Measurements from ENCODE around the gene SUSD4. TPM values are rescaled to one million over a fixed set of nuclear protein-coding genes. Genes with fewer than 3 reads are reported as not detected.

The SUSD4 gene, protein sequence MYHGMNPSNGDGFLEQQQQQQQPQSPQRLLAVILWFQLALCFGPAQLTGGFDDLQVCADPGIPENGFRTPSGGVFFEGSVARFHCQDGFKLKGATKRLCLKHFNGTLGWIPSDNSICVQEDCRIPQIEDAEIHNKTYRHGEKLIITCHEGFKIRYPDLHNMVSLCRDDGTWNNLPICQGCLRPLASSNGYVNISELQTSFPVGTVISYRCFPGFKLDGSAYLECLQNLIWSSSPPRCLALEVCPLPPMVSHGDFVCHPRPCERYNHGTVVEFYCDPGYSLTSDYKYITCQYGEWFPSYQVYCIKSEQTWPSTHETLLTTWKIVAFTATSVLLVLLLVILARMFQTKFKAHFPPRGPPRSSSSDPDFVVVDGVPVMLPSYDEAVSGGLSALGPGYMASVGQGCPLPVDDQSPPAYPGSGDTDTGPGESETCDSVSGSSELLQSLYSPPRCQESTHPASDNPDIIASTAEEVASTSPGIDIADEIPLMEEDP
- total RNA-seq (not detected in 2 replicates), polyA plus RNA-seq (not detected in 2 replicates), polyA minus RNA-seq (not detected in 2 replicates), Bru-seq, nascent RNA (percentile 1 among the genes with signal in this experiment), BruChase-seq, experiment 1, labeled RNA remaining after a 6-hour chase (percentile 3 among the genes with signal in this experiment), BruChase-seq, experiment 2, labeled RNA remaining after a 2-hour chase (percentile 1 among the genes with signal in this experiment)
- 0.06 TPM in 1 of 2 replicates, not detected in the other for polyA plus RNA-seq (2011; cell fraction: cytosol; rRNA removed)
- polyA plus RNA-seq (2011; cell fraction: nucleus; rRNA removed), result 0.28 TPM in 1 of 2 replicates, not detected in the other
- polyA plus RNA-seq (2012), result not detected in 2 replicates
- polyA minus RNA-seq (2011; cell fraction: cytosol; rRNA and poly(A)+ RNA removed), result not detected
- not detected in 2 replicates for polyA minus RNA-seq (2011; cell fraction: nucleus; rRNA and poly(A)+ RNA removed)
- long read RNA-seq, result 0 reads

GRCh38 chr1:223363856-223364684 lies at the start of gene SUSD4:
Gene SUSD4, minus strand, starts transcription at chr1:223364176. Its CDS starts 751 bp downstream, at chr1:223363425.
- Histone ChIP-seq H3K36me3 (ENCODE audit: control insufficient read depth in 2 of 2, extremely low read depth in 1 of 2, insufficient read depth in 2 of 2, low read length in 2 of 2) (no peaks in the 10 kb centered on the region), H4K20me1 (replicated peaks; ENCODE audit: control insufficient read depth, extremely low read depth, insufficient read depth, low read length) (no peaks in the 10 kb centered on the region), H3K27me3 (ENCODE audit: control insufficient read depth in 2 of 2, insufficient read depth in 2 of 2, low read length in 2 of 2) (peaks cover 31 to 40% of the 10 kb centered on the region in 2 experiments), H3K4me2 (ENCODE audit: insufficient read depth, low read length) (no peak within 1 kb of the TSS), H3K9me3 (replicated peaks; ENCODE audit: control insufficient read depth, insufficient read depth, low read length) (no peaks in the 10 kb centered on the region), H3K4me3 (replicated peaks in 1 of 3; ENCODE audit: insufficient read depth in 1 of 3, low read depth in 1 of 3, low read length in 3 of 3) (peak within 1 kb of the TSS in 1 of 3 experiments; percentile 29), H3K9me1 (replicated peaks; ENCODE audit: control insufficient read depth, extremely low read depth, insufficient read depth, low read length) (no peaks in the 10 kb centered on the region), H3K4me1 (ENCODE audit: control insufficient read depth, extremely low read depth, insufficient read depth, low read length) (no peaks in the 10 kb centered on the region), H3K27ac (ENCODE audit: insufficient read depth, low read depth, low read length) (no peak within 1 kb of the TSS), H2AFZ (ENCODE audit: low read depth, low read length) (no peak within 1 kb of the TSS), H3K79me2 (ENCODE audit: control insufficient read depth, insufficient read depth, low read length) (no peaks in the 10 kb centered on the region), H3K9ac (replicated peaks; ENCODE audit: extremely low read depth, insufficient read depth, low read length) (no peak within 1 kb of the TSS)
- ChIA-PET CTCF (interaction anchor here (1.0 to 1.7 kb wide), 4 partner anchors 8 to 240 kb away, joined by 3 to 8 read pairs (median 3); no protein-coding TSS in a partner anchor), POLR2A (interaction anchor here (0.7 kb wide), 1 partner anchor 226 kb away, joined by 4 read pairs; no protein-coding TSS in a partner anchor)
- dilution Hi-C loops (cut with MboI; ENCODE audit: extremely low pct_ligation_motif_present, low sequenced_read_pairs), result no loop called here
- intact Hi-C loops (cut with micrococcal nuclease), result loop anchor here (10.0 kb wide), 1 partner anchor 229 kb away; no protein-coding TSS in a partner anchor
- no peak for FAIRE-seq
- no TSS peak for BruUV-seq (replicated peaks)
- DNase-seq (ENCODE audit: low read depth, low spot score), result no peak
- peak; percentile 85 for TF ChIP-seq EZH2 (IDR thresholded peaks at IDR 0.05; ENCODE audit: borderline replicate concordance, low read depth, low read length, severe bottlenecking)
- no peak for TF ChIP-seq JUN (IDR thresholded peaks at IDR 0.05; ENCODE audit: borderline replicate concordance, insufficient read depth, insufficient read length, low read depth)
